ENCODE measurements around the gene HEG1. TPM values are rescaled to one million over a fixed set of nuclear protein-coding genes. Genes with fewer than 3 reads are reported as not detected.

The HEG1 gene
- total and polyA plus RNA-seq, 2 experiments from 2014 or later: 1.8 to 8.8 TPM

GRCh38 chr3:125045194-125045593 lies 10.6 kb downstream of the HEG1 start (continued):
- TF ChIP-seq ZNF462 (CRISPR knock-in tag; IDR thresholded peaks at IDR 0.05): no peak
- no peak for TF ChIP-seq ZNF331 (CRISPR knock-in tag; IDR thresholded peaks at IDR 0.05; ENCODE audit: low read depth)

DNA sequence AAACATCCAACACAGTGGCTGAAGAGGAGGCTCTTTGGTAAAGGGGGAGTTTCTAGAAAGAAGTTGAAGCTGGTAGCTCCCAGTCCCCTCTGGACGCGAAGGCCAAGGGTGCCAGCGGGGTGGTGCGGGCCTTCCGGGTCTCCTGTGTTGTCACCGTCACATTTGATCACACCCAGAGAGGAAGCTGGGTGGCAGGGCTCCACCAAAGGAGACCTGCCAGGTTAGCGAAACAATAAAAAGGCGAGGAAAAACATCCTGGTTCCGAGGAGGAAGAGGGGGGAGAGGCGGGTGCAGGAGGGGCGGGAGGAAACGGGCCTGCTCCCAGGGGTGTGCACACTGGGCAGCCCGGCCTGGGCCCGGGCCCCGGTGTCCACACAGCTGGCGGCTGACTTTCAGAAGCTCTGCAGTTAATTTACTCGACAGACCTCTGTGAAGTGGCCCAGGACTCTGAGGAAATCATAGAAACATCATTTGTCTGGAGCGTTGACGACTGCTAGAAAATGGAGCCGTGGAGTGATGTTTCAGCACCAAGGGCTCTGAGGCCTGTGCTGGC lies 12.1 kb downstream of the HEG1 start:
- Mint-ChIP-seq H3K4me1 (peaks cover 26% of the 10 kb centered on the region), H3K27ac (no peak overlapping the region), H3K4me3 (no peak overlapping the region), H3K9me3 (no peaks in the 10 kb centered on the region), H3K36me3 (ENCODE audit: low read depth) (no peaks in the 10 kb centered on the region; the same call in 2 of the 3 replicates), H3K27me3 (ENCODE audit: insufficient read depth, low read depth, poor library complexity) (no peaks in the 10 kb centered on the region)
- H3K4me3 ChIP-seq: no peak overlapping the region
- no peak for DNase-seq (ENCODE audit: low spot score)
- peak overlapping the region; percentile 28; the same call in 1 of the 2 replicates for H3K27ac ChIP-seq (ENCODE audit: low read depth)
- no peak for TF ChIP-seq STAT1 (IDR thresholded peaks at IDR 0.05; ENCODE audit: unreplicated experiment)
- no peak for TF ChIP-seq EZH2phosphoT487 (IDR thresholded peaks at IDR 0.05; ENCODE audit: unreplicated experiment)
- no peak for TF ChIP-seq JUNB (IDR thresholded peaks at IDR 0.05; ENCODE audit: unreplicated experiment)
- no peaks in the 10 kb centered on the region for H3K9me2 ChIP-seq (ENCODE audit: insufficient read depth)
- no peaks in the 10 kb centered on the region; the same call in 1 of the 2 replicates for H3K36me3 ChIP-seq (ENCODE audit: insufficient read depth)
- ATAC-seq: peak; percentile 27
- no peaks in the 10 kb centered on the region; the same call in 1 of the 2 replicates for H4K20me1 ChIP-seq (replicated peaks; ENCODE audit: insufficient read depth)
- peaks cover 11% of the 10 kb centered on the region; the same call in 1 of the 2 replicates for H3K79me2 ChIP-seq (replicated peaks; ENCODE audit: insufficient read depth)
- no peaks in the 10 kb centered on the region for H3K27me3 ChIP-seq (ENCODE audit: insufficient read depth)
- H3K4me2 ChIP-seq: peak overlapping the region; percentile 57; the same call in 1 of the 2 replicates
- H3K4me1 ChIP-seq (ENCODE audit: insufficient read depth): peaks cover 42% of the 10 kb centered on the region
- H3F3A ChIP-seq (replicated peaks; ENCODE audit: low read depth): no peaks in the 10 kb centered on the region; the same call in 1 of the 2 replicates
- H2AFZ ChIP-seq: peak overlapping the region; percentile 83; the same call in 1 of the 2 replicates
